Stimulated activated effector memory CD8-positive, alpha-beta T cell treated with anti-CD3 and anti-CD28 coated beads, Interleukin-12 subunit alpha, Interleukin-12 subunit beta, amount 100 ng/mL, for 72 hours (primary cell): Measurements from ENCODE around the gene SLC17A5.
"Not testable (repeated sequence)": the region's sequence is repeated elsewhere in the genome, so short reads cannot be mapped to it uniquely, and the experiment has no call there.

Experiments used
- ATAC-seq: fragments of 150-1000 bp; cut with Tn5 transposase; 2 replicates; pipeline ENCODE4 v1.10.0; 2021
- DNase-seq, 2 donors: peaks; one replicate each; pipeline ENCODE4 v3.0.0; 2021 to 2022; ENCODE audit warnings: low spot score in 2 of 2
- H3K27ac Mint-ChIP-seq: one replicate; pipeline ENCODE4 v1.8.0; 2022; ENCODE audit warnings: mild to moderate bottlenecking, mixed read lengths
- H3K36me3 Mint-ChIP-seq: one replicate; pipeline ENCODE4 v1.8.0; 2022; ENCODE audit warnings: mild to moderate bottlenecking, mixed read lengths
- H3K4me1 Mint-ChIP-seq: one replicate; pipeline ENCODE4 v1.8.0; 2022; ENCODE audit warnings: mixed read lengths
- H3K4me3 Mint-ChIP-seq: one replicate; pipeline ENCODE4 v1.8.0; 2022; ENCODE audit warnings: mild to moderate bottlenecking, mixed read lengths
- H3K9me3 Mint-ChIP-seq: one replicate; pipeline ENCODE4 v1.8.0; 2022; ENCODE audit warnings: mixed read lengths

The SLC17A5 gene

DNA sequence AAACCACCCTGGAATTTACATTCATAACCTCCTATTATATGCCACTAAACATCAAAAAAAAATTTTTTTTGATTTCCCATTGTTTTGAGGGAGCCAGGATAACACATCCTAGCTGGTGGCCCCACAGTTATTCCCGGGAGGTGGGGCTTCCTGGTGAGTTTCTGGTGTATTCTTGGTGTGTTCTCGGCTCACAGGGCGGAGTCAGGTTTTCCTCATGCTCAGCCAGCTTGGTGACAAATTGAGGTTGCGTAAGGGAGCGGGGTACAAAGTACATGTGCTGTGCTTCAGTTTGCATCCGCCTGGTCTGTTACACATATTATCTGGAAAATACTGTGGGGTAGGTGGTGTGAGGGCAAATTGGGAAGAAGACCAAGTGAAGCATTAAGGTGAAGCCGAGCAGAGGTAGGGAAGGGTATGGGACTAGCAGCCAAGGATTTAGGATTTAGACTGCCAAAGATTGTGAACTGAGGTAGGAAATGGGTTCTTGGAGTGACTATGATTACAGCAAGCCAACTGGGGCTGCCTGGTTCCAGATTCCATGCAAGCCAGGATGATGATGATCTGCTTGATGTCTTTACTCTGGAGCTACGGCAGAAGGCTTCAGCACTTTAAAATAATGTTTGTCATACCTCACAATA, 86.7 kb downstream of the SLC17A5 start:
- no peaks in the 10 kb centered on the region for H3K36me3 Mint-ChIP-seq
- H3K9me3 Mint-ChIP-seq = no peaks in the 10 kb centered on the region
- H3K4me3 Mint-ChIP-seq = no peak overlapping the region
- no peaks in the 10 kb centered on the region for H3K4me1 Mint-ChIP-seq
- ATAC-seq (no peak), DNase-seq (no peak)
- no peak overlapping the region for H3K27ac Mint-ChIP-seq

DNA sequence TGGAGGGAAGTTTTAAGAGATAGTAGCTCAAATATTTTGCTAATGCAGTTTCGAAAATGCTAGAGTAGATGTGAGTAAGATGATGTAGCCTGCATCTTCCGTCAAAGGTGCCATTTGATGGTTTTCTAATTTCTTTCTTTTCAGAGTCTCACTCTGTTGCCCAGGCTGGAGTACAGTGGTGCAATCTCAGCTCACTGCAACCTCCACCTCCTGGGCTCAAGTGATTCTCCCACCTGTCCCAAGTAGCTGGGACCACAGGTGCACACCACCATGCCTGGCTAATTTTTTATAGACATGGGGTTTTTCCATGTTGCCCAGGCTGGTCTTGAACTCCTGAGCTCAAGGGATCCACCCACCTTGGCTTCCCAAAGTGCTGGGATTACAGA, 87.3 kb downstream of the SLC17A5 start:
- H3K36me3 Mint-ChIP-seq, H3K27ac Mint-ChIP-seq, H3K9me3 Mint-ChIP-seq, H3K4me1 Mint-ChIP-seq, H3K4me3 Mint-ChIP-seq, DNase-seq, ATAC-seq: not testable (repeated sequence)

DNA sequence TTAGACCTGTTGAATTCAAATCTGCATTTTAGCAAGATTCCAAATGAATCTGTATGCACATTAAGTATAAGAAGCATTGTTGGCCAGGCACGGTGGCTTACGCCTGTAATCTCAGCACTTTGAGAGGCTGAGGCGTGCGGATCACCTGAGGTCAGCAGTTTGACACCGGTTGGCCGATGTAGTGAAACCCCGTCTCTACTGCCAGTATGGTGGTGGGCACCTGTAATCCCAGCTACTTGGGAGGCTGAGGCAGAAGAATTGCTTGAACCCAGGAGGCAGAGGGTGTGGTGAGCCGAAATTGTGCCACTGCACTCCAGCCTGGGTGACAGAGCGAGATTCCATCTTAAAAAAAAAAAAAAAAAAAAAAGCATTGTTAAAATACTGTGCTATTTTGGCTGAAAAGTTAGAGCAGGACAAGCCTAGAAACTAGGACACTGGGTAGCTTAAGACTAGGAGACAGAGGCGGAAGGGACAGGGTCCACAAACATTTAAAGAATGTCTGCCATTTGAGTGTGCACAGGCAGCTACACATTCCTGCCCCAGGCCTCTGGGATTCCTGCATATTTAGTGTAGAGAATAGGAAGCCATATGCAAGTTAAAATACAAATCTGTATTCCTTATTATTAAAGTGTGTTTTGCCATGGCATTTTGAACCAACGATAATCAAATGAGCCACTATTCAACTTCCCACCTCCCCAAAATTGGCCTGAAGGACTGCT, 87.9 kb downstream of the SLC17A5 start:
- no peaks in the 10 kb centered on the region for H3K36me3 Mint-ChIP-seq
- H3K4me1 Mint-ChIP-seq = no peaks in the 10 kb centered on the region
- no peak for DNase-seq
- H3K4me3 Mint-ChIP-seq = no peak overlapping the region
- H3K9me3 Mint-ChIP-seq = no peaks in the 10 kb centered on the region
- ATAC-seq = no peak
- no peak overlapping the region for H3K27ac Mint-ChIP-seq

DNA sequence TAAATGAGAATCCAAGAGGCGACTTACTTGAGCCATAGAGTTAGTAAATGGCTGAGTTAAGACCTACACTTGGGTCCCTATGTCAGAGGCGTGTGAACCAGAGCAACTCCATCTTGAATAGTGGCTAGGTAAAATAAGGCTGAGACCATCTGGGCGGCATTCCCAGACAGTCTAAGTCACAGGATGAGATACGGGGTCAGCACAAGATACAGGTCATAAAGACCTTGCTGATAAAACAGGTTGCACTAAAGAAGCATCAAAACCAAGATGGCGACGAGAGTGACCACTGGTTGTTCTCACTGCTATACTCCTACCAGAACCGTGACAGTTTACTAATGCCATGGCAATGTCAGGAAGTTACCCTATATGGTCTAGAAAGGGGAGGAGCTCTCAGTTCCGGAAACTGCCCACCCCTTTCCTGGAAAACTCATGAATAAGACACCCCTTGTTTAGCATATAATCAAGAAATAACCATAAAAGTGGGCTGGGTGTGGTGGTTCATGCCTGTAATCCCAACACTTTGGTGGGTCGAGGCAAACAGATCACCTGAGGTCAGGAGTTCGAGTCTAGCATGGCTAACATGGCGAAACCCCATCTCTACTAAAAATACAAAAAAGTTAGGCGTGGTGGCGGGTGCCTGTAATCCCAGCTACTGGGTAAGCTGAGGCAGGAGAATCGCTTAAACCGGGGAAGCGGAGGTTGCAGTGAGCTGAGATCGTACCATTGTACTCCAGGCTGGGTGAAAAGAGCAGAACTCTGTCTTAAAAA, 89.0 kb downstream of the SLC17A5 start:
- Mint-ChIP-seq H3K4me1 (no peaks in the 10 kb centered on the region), H3K9me3 (no peaks in the 10 kb centered on the region), H3K36me3 (no peaks in the 10 kb centered on the region), H3K4me3 (no peak overlapping the region), H3K27ac (no peak overlapping the region)
- DNase-seq (no peak), ATAC-seq (no peak)

DNA sequence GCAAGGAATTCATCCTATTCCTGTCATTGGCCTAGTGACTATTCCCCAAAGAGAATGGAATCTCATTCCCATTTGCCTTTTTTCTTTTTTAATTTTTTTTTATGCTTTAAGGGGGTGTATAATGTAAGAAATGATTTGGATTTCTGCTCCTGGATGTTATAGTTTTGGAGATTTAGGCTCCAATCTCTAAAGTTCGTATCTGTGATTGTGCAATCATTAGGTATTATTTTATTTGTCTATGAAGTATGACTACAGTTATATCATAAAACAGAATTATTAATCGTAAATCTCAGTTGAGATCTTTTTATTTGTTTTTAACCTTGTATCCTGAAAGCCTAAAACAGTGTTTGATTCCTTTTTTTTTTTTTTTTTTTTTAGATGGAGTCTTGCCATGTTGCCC, 91.2 kb downstream of the SLC17A5 start:
- no peak for DNase-seq
- H3K4me1 Mint-ChIP-seq = peaks cover 6% of the 10 kb centered on the region
- H3K27ac Mint-ChIP-seq = no peak overlapping the region
- no peaks in the 10 kb centered on the region for H3K9me3 Mint-ChIP-seq
- no peaks in the 10 kb centered on the region for H3K36me3 Mint-ChIP-seq
- no peak overlapping the region for H3K4me3 Mint-ChIP-seq
- no peak for ATAC-seq

DNA sequence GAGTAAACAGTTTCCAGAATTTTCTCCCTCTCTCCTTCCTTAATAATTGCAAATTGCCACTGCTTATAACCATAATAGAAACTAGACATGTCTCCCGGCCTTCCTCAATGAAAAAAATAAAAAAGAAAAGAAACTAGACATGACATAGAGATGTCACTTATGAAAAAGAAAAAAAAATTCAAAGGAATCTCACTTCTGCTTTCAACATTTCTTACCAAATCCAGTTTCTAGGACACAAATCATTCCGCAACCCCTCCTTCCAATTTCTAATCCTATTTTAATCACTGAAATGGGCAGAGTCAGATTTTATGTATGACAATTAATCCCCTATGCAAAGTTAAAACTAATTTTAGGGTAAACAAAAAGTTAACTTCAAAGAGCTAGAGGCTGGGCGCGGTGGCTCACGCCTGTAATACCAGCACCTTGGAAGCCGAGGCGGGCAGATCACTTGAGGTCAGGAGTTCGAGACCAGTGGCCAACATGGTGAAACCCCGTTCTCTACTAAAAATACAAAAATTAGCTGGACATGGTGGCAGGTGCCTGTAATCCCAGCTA, 92.9 kb downstream of the SLC17A5 start:
- DNase-seq = no peak

DNA sequence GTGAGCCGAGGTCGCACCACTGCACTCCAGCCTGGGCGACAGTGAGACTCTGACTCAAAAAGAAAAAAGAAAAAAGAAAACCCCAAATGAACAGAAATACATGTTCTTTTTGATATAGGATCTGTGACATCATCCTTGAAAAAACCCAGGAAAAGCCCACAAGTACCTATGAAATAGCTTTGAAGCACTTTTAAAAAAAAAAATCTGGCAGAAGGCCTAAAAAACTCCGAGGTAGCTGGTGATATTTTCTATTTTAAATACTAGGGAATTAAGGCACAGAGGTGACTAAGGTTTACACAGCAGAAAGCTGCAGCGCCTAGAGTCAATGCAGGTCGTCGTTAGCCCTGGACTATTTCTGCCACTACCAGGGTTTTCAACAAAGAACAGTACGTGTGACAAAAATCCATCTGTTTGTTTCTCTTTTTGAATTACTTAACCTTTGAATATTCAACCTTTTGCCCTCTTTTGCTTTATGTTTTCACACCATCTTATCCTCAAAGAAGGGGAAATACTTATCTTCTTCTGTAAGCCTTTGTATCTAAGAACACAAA, 93.5 kb downstream of the SLC17A5 start:
- Mint-ChIP-seq H3K4me3 (no peak overlapping the region), H3K4me1 (peaks cover 6% of the 10 kb centered on the region), H3K9me3 (no peaks in the 10 kb centered on the region), H3K36me3 (no peaks in the 10 kb centered on the region), H3K27ac (peak overlapping the region; percentile 48)
- ATAC-seq = peak; percentile 26
- DNase-seq = no peak

More for the DNA sequence above, 92.9 kb downstream of the SLC17A5 start:
- H3K4me3 Mint-ChIP-seq = no peak overlapping the region
- ATAC-seq = no peak
- peaks cover 6% of the 10 kb centered on the region for H3K4me1 Mint-ChIP-seq
- H3K36me3 Mint-ChIP-seq = no peaks in the 10 kb centered on the region
- no peaks in the 10 kb centered on the region for H3K9me3 Mint-ChIP-seq
- peak overlapping the region; percentile 48 for H3K27ac Mint-ChIP-seq

DNA sequence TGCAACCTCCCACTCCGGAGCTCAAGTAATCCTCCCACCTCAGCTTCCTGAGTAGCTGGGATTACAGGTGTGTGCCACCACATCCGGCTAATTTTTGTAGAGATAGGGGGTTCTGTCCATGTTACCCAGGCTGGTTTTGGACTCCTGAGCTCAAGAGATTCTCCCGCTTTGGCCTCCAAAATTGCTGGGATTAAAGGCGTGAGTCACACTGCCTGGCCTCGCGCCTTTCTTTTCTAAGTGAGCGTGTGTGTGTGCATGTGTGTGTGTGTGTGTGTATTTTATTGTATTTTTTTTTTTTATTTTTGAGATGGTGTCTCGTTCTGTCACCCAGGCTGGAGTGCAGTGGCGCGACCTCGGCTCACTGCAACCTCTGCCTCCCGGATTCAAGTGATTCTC, 94.4 kb downstream of the SLC17A5 start:
- H3K4me3 Mint-ChIP-seq, ATAC-seq, H3K4me1 Mint-ChIP-seq, H3K9me3 Mint-ChIP-seq, H3K36me3 Mint-ChIP-seq, DNase-seq: not testable (repeated sequence)
- H3K27ac Mint-ChIP-seq = peak overlapping the region; percentile 32

DNA sequence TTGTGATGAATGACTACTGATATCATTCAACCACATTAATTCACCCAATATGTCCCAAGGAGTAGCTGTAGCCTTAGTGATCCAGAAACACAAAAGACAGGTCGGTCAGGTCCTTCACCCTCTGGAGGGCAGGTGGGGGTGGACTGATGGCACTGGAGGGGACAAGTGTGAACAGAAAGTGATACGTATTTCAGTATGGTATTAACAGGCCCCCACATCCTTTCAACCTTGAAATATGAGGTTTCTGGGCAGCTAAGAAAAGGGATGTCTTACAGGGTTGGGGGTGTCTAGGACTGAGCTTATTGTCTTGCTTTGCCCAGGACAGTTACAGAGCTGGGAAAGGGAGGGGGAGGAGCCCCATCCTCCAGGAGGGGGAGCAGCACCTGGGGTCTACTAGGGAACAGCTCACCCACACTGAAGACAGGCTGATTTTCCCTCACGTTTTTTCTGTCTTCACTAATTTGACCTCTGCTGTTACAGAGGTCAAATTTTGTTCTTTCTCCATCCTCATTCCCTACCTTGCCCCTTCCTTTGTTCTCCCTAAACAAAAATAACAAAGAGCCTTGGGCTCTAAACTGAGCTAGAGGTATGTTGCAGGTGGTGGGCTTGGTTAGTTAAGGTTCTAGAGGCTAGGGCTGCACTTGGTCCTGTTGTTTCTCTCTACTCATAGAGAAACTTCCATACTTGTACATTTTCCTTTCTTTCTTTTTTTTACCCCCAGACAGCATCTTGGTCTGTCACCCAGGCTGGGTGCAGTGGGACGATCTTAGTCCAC, 95.0 kb downstream of the SLC17A5 start:
- no peak for DNase-seq
- Mint-ChIP-seq H3K4me1 (peaks cover 6% of the 10 kb centered on the region), H3K36me3 (no peaks in the 10 kb centered on the region), H3K27ac (peak overlapping the region; percentile 32), H3K4me3 (no peak overlapping the region), H3K9me3 (no peaks in the 10 kb centered on the region)
- no peak for ATAC-seq

DNA sequence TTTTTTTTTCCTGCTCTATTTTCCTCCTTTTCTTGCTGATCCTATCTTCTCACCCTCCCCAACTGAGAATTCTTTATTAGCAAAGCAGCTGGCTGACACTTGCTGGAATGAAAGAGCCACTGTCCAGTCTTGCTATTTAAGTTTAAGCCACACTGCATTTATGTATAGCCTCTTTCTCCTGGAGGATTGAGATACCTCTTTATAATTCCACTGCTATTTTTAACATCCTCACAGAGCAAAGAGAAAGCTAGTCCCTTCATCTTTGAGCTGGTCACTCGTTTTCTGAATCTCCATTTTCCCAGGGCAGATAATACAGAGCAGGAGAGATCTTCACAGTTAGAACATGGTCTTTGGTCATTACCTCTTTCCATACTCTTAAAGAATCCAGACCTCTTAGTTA, 97.0 kb downstream of the SLC17A5 start:
- DNase-seq = no peak
- ATAC-seq = no peak
- no peak overlapping the region for H3K27ac Mint-ChIP-seq
- no peak overlapping the region for H3K4me3 Mint-ChIP-seq
- H3K9me3 Mint-ChIP-seq = no peaks in the 10 kb centered on the region
- H3K4me1 Mint-ChIP-seq = peaks cover 6% of the 10 kb centered on the region
- no peaks in the 10 kb centered on the region for H3K36me3 Mint-ChIP-seq

DNA sequence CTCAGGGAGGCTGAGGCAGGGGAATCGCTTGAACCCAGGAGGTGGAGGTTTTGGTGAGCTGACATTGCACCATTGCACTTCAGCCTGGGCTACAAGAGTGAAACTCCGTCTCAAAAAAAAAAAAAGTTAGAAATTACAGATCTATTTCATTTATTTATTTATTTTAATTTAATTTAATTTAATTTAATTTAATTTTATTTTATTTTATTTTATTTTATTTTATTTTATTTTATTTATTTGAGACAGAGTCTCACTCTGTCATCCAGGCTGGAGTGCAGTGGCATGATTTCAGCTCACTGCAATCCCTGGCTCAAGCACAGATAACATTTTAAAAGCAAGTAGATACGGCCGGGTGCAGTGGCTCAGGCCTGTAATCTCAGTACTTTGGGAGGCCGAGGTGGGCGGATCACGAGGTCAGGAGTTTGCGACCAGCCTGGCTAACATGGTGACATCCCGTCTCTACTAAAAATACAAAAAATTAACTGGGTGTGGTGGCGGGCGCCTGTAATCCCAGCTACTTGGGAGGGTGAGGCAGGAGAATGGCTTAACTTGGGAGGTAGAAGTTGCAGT, 98.3 kb downstream of the SLC17A5 start:
- ATAC-seq, H3K4me3 Mint-ChIP-seq, H3K9me3 Mint-ChIP-seq, H3K27ac Mint-ChIP-seq, H3K36me3 Mint-ChIP-seq, H3K4me1 Mint-ChIP-seq, DNase-seq: not testable (repeated sequence)

DNA sequence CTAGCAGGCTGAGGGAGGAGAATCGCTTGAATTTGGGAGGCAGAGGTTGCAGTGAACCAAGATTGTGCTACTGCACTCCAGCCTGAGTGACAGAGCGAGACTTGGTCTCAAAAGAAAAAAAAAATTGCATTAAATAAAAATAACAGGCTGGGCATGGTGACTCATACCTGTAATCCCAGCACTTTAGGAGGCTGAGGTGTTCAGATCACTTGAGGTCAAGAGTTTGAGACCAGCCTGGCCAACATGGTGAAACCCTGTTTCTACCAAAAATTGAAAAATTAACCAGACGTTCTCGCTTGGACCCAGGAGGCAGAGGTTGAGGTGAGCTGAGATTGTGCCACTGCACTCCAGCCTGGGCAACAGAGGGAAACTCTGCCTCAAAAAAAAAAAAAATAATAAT, 102.7 kb downstream of the SLC17A5 start:
- not testable (repeated sequence) for H3K36me3 Mint-ChIP-seq, H3K9me3 Mint-ChIP-seq, H3K4me1 Mint-ChIP-seq, ATAC-seq, H3K27ac Mint-ChIP-seq, DNase-seq, H3K4me3 Mint-ChIP-seq

DNA sequence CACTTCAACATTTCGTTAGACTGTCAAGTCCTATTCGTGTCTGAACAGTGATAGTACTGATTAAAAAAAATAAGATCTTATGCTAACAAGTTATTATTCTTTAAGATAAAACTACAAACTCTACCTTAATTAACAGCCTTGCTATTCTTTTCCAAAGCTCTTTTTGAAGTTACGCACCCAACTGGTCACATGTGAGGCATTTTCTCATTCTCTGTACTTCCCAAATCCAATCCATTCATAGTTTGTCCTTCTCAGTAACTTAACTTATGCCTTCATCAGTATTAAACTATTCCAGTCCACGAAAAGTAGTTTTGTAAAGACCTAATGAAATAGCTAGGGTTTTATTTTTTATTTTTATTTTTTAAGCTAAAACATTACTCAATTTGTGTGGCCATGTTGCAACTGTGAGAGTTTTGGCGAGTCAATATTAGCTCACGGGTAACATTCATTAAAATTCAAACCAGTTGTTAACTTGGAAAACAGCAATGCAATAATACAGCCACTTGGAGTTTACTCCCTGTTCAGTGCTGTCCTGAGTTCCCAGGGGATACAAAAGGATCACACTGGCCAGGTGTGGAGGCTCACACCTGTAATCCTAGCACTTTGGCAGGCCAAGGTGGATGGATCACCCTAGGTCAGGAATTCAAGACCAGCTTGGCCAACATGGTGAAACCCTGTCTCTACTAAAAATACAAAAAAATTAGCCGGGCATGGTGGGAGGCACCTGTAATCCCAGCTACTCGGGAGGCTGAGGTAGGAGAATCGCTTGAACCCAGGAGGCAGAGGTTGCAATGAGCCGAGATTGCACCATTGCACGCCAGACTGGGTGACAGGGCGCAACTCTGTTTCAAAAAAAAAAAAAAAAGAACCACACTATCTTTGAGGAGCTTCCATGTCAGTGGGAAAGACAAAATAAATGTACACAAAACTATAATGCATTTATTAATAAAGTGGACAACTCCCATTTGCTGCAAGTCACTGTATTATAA, 105.0 kb downstream of the SLC17A5 start:
- Mint-ChIP-seq H3K4me3 (no peak overlapping the region), H3K27ac (no peak overlapping the region), H3K4me1 (no peaks in the 10 kb centered on the region), H3K9me3 (no peaks in the 10 kb centered on the region), H3K36me3 (no peaks in the 10 kb centered on the region)
- DNase-seq (no peak), ATAC-seq (no peak)

DNA sequence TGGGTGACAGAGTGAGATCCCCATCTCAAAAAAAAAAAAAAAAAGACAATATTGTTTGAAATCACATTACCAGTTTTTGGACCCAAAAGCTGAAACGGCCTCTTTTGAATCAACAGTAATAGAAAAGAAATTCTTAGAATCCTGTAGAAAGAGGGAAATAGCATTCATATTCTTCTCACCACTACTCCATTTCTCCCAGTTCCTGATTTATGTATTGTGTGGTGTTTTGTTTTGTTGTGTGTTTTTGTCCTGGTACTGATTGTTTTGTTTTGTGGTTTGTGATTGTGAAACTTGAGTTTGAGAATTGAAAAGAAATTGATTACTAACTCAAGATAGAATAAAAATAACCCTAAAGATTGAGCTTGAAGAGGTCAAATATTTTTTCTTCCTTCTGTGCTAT, 106.8 kb downstream of the SLC17A5 start:
- Mint-ChIP-seq H3K9me3 (no peaks in the 10 kb centered on the region), H3K36me3 (no peaks in the 10 kb centered on the region)

More for the DNA sequence above, 106.8 kb downstream of the SLC17A5 start:
- no peaks in the 10 kb centered on the region for H3K4me1 Mint-ChIP-seq
- no peak for ATAC-seq
- no peak overlapping the region for H3K4me3 Mint-ChIP-seq
- H3K27ac Mint-ChIP-seq = no peak overlapping the region
- no peak for DNase-seq
